Activated T-cell treated with anti-CD3 and anti-CD28 coated beads for 24 hours (primary cell): ENCODE data around the gene RNF148.

Experiments used
- DNase-seq: peaks from one replicate; pipeline ENCODE4 v3.0.0-alpha.2; 2020; ENCODE audit warnings: low read depth

RNF148 gene, protein sequence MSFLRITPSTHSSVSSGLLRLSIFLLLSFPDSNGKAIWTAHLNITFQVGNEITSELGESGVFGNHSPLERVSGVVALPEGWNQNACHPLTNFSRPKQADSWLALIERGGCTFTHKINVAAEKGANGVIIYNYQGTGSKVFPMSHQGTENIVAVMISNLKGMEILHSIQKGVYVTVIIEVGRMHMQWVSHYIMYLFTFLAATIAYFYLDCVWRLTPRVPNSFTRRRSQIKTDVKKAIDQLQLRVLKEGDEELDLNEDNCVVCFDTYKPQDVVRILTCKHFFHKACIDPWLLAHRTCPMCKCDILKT

DNA sequence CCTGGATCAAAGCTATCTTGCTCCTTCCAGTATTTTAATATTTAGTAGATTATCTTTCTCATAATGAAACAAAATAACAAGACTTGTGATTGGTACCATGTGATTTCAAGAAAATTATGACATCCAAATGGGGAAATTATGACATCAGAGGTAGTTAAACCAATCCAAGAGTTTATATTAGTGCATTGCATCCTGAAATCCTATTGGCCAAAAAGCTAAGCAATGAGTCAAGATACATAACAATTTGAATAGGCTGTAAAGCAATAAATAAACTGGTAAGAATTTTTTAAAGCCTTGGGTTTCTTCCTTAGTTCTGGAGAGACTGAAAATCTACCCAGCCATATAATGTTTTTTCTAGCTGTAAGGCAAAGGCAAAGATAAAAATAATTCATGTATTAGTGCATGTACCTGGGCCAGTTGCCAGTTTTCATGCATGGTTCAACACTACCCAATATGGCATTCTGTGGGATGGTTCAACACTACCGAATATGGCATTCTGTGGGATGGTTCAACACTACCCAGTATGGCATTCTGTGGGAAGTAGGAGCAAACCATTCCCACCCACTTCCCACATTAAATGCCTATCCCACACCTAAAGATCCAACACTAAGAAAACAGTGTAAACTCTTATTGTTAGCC, at the start of gene RNF148:
RNF148 (minus strand) TSS at position 51 of the 639 bp plus-strand sequence. CDS start 172 bp downstream, outside the sequence.
- no peak for DNase-seq

- DNase-seq, result no peak
Observed at GRCh38 chr7:122750389-122750788, 47.7 kb upstream of the RNF148 start.

- DNase-seq, result no peak
Observed at GRCh38 chr7:122748195-122748594, 45.5 kb upstream of the RNF148 start.

- no peak for DNase-seq
Observed at GRCh38 chr7:122746948-122747347, 44.2 kb upstream of the RNF148 start.

- DNase-seq, result no peak
Observed at GRCh38 chr7:122743211-122743610, 40.5 kb upstream of the RNF148 start.

DNA sequence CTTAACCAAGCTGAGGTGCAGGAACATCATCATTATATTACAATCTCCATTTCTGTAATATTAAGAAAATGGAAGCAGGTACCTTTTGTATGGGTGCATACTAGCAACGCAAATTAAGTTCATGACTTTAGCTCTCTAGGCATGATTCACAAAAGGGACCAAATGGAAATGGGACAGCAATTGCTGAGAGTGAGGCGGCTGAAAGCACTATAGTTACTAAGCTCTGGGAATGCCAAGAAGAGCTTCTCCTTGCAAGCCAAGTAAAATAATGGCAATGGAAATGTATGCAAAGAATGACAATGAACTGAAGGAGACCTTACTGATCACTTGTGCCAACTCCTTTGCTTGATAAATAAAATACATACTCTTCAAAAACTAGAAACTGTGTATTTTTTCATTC, 36.2 kb upstream of the RNF148 start:
- DNase-seq, result no peak

GRCh38 chr7:122736183-122736582, 33.5 kb upstream of the RNF148 start:
- no peak for DNase-seq

GRCh38 chr7:122727759-122728158, 25.0 kb upstream of the RNF148 start:
- DNase-seq, result no peak

DNA sequence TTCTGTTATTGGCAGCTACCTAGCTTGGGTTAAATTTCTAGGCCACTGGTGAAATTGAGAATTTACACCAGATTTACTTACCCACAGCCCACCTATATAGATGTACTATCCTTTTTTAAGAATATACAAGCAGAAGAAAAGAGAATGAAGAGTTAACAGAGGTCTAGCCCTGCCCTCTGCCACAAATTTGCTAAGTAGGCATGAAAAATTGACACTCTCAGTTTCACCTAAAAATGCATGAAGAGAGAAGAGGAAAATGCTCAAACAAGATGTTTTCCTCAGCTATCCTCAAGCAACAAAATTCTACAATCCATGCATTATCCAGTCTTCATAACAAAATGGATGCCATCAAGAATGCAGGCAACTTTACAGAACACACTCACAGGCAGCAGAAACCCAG, 24.6 kb upstream of the RNF148 start:
- no peak for DNase-seq

- no peak for DNase-seq
Observed at GRCh38 chr7:122726881-122727280, 24.2 kb upstream of the RNF148 start.

GRCh38 chr7:122724366-122724765, 21.6 kb upstream of the RNF148 start:
- DNase-seq, result no peak

- DNase-seq, result no peak
Observed at GRCh38 chr7:122719010-122719578, 16.4 kb upstream of the RNF148 start.

DNA sequence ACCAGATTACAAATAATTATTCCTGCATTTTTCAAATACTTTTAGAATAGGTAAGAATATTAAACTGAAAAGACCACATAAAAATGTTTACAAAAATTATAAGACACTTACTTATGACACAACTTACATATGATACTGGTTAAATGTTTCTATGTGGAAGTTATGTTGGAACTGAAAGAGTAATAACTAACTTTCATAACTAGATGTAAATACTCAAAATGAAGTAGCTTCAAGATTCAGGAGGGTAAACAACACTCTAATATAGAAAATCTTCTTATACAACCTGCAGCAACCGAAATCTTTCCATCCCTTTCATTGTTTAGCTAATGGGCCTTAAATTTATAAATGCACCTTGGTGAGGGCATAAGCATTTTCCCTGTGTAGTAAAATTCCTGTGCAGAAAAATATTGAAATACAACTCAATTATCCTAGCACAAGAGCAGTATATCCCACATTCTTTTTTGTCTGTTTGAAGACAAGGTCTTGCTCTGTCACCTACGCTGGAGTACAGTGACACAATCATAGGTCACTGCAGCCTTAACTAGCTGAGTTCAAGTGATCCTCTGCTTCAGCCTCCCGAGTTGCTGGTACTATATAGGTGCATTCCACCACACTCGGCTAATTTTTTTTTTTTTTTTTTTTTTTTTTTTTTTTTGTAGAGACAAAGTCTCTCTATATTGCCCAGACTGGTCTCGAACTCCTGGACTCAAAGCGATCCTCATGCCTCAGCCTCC, 14.8 kb upstream of the RNF148 start:
- DNase-seq, result no peak

GRCh38 chr7:122715183-122715582, 12.5 kb upstream of the RNF148 start:
- no peak for DNase-seq

GRCh38 chr7:122710916-122711315, 8.2 kb upstream of the RNF148 start:
- no peak for DNase-seq

- DNase-seq, result no peak
Observed at GRCh38 chr7:122709930-122710646, 7.4 kb upstream of the RNF148 start.

DNA sequence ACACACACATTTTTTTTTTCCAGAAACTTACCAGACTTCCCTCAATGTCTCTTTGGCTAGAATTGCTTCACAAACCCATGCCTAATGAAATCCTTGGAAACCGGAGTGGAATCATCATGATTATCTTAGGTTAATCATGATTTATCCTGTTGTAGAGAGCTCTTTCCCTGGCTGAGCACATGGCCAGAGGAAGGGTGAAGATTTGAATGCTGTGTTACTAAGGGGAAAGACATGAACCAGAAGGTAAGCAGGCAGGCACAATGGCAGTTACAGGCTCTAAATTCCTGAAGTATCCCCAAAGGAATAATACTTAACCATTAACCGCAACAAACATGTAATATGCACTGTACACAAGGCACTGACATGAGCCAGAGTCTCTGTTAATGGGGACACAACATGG, 4.1 kb upstream of the RNF148 start:
- DNase-seq, result no peak

DNA sequence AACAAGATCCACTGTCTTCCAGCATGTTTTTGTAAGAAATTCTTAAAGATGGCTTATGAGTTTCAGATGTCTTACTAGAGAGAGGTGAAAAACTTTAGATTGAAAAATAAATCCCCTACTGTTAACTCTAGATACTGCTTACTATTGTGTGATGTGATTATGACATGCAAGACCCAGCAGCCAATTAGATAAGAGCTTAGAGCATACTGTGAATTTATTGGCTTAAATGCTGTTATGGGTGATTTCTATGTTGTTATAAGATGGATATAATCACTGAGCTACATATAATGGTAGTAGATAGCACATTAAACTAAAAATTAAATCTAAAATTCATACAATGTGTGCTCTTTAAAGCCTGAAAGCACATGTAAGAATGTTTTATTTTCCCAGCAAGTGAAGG, 3.7 kb downstream of the RNF148 start, which contains the start of gene RNF133:
RNF133 (minus strand) TSS at position 101 of the 400 bp plus-strand sequence. CDS start 199 bp downstream, outside the sequence.
- DNase-seq, result no peak

DNA sequence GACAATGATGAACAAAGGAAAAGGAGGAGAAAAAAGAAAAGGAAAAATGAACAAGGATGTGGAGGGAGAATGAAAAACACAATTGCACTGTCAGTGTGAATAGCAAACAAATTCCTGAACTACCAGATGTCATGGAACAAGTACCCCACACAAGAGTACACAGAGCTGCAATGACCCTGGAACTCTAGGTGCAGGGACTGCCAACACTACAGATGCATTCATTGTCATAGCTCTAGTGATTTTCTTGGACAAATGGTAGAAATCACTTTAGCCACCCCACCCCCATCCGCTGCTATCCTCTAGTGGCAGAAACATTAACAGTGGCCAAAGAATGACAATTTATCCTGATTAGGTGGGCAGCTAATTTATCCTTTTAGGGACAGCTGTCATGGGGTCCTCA, 6.9 kb downstream of the RNF148 start:
- no peak for DNase-seq

DNA sequence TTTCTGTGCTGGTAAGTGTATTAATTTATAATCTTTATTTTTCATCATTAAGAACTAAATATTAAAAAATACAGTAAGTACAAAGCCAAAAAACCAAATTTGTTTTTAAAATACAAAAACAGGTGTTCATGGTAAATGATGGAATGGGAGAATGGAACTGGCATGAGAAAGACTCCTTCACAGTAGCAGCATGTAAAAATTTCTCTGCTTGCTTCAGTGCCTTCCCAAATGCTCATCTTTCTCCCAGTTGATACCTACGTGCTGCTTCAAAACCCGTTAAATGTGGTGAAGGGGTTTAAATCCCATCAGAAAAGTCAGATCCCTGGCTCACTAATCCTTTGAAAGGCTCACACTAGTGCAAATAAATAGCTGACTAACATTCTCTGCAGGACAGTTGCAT, 8.0 kb downstream of the RNF148 start:
- DNase-seq, result no peak

DNA sequence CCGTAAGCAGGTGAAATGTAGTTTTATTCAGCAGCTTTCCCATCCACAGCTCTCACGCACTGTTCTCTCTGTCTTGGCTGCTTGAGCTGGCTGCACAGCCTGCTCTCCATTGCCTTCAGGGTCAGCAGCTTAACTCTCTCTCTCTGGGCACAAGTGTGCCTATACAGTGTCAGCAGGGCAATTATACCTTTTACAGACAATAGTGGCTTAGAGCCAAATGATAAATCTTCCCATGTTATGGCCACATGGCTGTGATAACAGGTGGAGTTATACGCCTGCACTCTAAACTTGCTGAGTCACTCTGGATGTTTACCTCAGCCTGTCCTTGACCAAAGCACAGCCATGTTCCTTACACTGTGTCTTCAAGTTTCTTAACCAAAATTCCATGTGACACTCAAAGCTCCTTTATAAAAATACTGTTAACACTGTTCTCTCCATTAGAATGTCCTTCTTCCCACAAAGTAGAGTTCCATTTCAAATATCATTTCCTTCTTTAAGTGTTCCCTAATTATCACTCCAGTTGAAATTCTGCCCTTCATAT, 9.9 kb downstream of the RNF148 start:
- DNase-seq, result no peak
